Natural killer cell treated with Interleukin-12 subunit alpha and Interleukin-12 subunit beta and Interleukin-15 and Interleukin-18, amount 100 ng/mL, for 72 hours (primary cell): ENCODE data around the gene FNBP1L. TPM values are rescaled to one million over a fixed set of nuclear protein-coding genes. Genes with fewer than 3 reads are reported as not detected.

Experiments used
- ATAC-seq, 2 donors: fragments of 150-1000 bp; cut with Tn5 transposase in 1 of 2; sonication (Bioruptor Pico), chemical (Tn5 transposase) in 1 of 2; 2 replicates each; pipeline ENCODE4 v1.10.0; 2021
- DNase-seq: peaks from one replicate; pipeline ENCODE4 v3.0.0; 2022; ENCODE audit warnings: low spot score
- H3K27ac Mint-ChIP-seq, 2 donors: 1 replicate in 1 of 2; 2 replicates in 1 of 2; pipeline ENCODE4 v1.8.0; 2022; ENCODE audit warnings: mixed read lengths in 2 of 2, mild to moderate bottlenecking in 1 of 2, moderate library complexity in 1 of 2
- H3K27me3 Mint-ChIP-seq, 2 donors: 1 replicate in 1 of 2; 2 replicates in 1 of 2; pipeline ENCODE4 v1.8.0; 2022; ENCODE audit warnings: mixed read lengths in 2 of 2
- H3K36me3 Mint-ChIP-seq: one replicate; pipeline ENCODE4 v1.8.0; 2022; ENCODE audit warnings: mixed read lengths
- H3K4me1 Mint-ChIP-seq, 2 donors: 1 replicate in 1 of 2; 2 replicates in 1 of 2; pipeline ENCODE4 v1.8.0; 2022; ENCODE audit warnings: low read depth in 2 of 2, mixed read lengths in 2 of 2, mild to moderate bottlenecking in 1 of 2
- H3K4me3 Mint-ChIP-seq: one replicate; pipeline ENCODE4 v1.8.0; 2022; ENCODE audit warnings: mixed read lengths
- H3K9me3 Mint-ChIP-seq: 2 replicates; pipeline ENCODE4 v1.8.0; 2022; ENCODE audit warnings: mixed read lengths
- total RNA-seq, 2 donors: library from RNA; stranded (reverse); gene quantifications; one replicate each; pipeline ENCODE4 v1.2.3, GENCODE V29; 2022

The FNBP1L gene
- total RNA-seq, 2 donors from 2014 or later, result 0.24 to 0.31 TPM

DNA sequence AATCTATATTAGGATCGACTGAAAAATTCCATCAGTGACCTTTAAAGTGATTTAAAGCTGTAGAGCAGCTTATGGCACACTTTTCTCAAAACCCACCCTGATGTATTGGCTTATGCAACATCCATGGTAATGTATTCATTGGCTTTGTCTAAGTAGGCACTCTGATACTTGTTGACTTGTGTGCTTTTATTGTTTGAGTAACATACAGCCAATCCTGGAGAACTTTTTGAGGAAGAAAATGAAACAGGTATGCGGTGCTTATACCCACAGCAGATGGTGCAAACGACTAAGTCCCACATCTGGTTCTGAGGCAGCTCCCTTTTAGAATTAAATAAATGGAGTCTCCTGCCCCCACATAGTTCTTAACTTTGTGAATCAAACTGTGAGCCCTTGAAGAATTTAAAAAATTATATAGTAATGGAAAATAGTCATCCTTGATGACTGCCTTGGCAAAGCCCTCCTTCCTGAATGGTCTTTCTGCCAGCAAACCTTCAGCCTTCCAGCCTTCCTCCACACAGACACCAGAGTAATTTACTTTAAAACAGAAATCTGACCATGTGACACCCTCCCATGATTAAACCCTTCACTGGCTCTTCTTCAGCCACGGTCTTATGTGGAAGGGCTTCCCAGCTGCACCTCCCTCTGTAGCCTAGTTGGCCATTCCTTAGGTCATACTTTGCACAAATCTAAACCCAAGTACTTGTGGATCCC is 117.7 kb downstream of the FNBP1L start:
- H3K27me3 Mint-ChIP-seq, result no peaks in the 10 kb centered on the region
- no peak for DNase-seq
- no peaks in the 10 kb centered on the region for H3K9me3 Mint-ChIP-seq
- H3K4me1 Mint-ChIP-seq, result no peaks in the 10 kb centered on the region
- no peaks in the 10 kb centered on the region for H3K36me3 Mint-ChIP-seq
- H3K27ac Mint-ChIP-seq, result no peak overlapping the region
- no peak for ATAC-seq
- no peak overlapping the region for H3K4me3 Mint-ChIP-seq

DNA sequence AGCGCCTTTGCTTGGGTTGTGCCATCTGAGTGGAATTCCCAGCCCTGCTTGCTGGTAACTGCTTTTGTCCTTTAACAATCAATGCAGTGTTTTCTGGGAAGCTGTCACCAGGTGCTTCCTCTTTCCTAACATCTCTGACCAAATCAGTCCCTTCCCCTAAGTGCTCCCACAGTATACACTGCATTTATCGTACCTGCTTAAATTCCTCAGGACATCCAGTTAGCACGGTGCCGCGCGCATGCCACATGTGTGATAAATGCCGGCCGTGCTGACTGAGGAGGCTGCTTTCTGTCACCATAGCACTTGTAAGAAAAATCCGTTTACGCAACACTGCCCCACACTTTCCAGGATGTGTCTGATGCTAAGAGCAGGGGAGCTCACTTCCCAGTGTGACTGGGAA is 118.3 kb downstream of the FNBP1L start:
- no peak overlapping the region for H3K27ac Mint-ChIP-seq
- H3K4me1 Mint-ChIP-seq, result no peaks in the 10 kb centered on the region
- H3K27me3 Mint-ChIP-seq, result no peaks in the 10 kb centered on the region
- no peaks in the 10 kb centered on the region for H3K36me3 Mint-ChIP-seq
- no peak overlapping the region for H3K4me3 Mint-ChIP-seq
- ATAC-seq, result no peak
- no peak for DNase-seq
- H3K9me3 Mint-ChIP-seq, result no peaks in the 10 kb centered on the region

DNA sequence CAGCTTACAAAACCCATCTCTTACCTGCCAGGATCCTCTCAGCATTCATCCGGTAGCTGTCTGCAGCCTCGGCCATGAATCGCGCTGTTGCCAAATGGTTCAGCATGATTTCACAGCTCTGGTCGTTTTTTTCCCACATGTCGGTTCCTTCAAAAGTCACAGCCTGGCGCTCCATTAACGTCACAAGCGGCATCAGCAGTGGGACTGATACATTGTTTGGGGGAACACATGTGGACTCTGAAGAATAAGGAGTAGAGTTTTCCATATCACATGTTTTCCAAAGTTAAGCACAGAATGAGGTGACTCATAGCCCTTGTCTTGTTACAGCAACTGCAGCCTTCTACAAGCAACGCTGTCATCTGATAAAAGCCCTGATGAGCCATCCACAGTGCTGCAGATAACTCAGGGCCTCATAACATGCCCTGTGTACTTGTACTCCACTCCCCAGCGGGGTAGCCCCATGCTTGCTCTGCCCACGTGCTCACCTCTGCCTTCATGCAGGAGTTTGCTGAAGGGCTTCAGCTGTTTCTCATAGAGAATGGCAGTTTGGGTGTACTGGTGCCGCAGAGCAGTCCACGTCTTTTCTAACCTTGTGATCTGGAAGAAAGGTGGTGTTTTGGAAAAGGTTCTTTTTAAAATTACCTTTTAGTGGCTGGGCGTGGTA is 119.5 kb downstream of the FNBP1L start:
- H3K27me3 Mint-ChIP-seq, result no peaks in the 10 kb centered on the region
- H3K27ac Mint-ChIP-seq, result no peak overlapping the region
- no peaks in the 10 kb centered on the region for H3K4me1 Mint-ChIP-seq
- no peaks in the 10 kb centered on the region for H3K36me3 Mint-ChIP-seq
- no peak overlapping the region for H3K4me3 Mint-ChIP-seq
- no peaks in the 10 kb centered on the region for H3K9me3 Mint-ChIP-seq
- ATAC-seq, result peak in 1 of 2 donors; percentile 68
- DNase-seq, result no peak

DNA sequence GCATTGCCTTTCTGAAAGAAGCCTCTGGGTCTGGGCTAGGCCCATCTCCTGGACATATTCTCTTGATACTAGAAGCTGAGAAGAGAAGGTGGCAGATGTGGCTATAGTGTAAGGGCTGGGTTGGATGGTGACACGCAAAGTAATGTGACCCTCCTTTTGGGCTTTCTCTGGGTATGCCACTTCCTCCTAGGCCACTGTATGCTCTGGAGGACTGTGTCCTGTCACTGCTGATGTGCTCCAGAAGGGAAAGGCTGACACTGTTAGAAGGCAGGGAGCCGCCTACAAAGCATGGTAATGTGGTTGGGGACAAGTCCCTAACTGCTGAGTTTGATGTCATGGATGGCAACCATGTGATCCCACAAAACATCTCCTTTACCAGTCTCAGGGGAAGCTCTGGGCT is 121.6 kb downstream of the FNBP1L start:
- ATAC-seq (no peak), DNase-seq (no peak)
- Mint-ChIP-seq H3K27me3 (no peaks in the 10 kb centered on the region), H3K9me3 (no peaks in the 10 kb centered on the region), H3K4me3 (no peak overlapping the region), H3K36me3 (no peaks in the 10 kb centered on the region), H3K4me1 (no peaks in the 10 kb centered on the region), H3K27ac (no peak overlapping the region)

DNA sequence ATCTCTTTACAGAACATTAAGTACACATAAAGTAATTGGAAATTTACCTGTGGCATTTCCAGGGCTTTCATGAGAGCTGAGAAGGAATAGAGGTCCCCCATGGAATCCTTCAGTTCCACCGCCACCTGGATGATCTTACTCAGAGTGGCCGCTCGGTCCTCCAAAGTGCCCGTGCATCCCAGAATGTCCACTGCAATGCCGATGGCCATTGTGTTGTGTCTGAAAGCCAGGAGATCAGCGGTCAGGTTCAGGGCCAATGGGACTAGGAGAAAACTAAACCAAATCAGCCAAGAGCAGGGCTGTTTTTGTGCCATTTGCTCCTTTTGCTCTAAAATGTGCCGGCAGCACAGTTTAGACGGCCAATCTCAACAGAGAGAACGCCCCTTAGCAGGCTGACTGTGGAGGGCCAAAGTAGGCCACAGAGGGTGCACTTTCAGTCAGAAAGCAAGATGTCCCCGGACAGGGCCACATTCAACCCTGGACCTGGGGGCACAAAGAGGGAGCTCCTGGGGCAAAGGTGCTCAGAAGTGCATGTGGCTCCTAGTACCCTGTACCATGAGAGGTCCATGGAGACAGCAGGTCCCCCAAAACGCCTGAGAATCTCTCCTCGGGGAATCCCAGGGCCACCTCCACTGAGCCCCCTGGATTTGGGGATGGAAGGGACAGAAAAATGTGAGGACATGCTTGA is 123.8 kb downstream of the FNBP1L start:
- Mint-ChIP-seq H3K4me1 (no peaks in the 10 kb centered on the region), H3K27ac (no peak overlapping the region), H3K9me3 (no peaks in the 10 kb centered on the region), H3K36me3 (no peaks in the 10 kb centered on the region), H3K4me3 (no peak overlapping the region), H3K27me3 (no peaks in the 10 kb centered on the region)
- DNase-seq, result no peak
- ATAC-seq, result no peak

DNA sequence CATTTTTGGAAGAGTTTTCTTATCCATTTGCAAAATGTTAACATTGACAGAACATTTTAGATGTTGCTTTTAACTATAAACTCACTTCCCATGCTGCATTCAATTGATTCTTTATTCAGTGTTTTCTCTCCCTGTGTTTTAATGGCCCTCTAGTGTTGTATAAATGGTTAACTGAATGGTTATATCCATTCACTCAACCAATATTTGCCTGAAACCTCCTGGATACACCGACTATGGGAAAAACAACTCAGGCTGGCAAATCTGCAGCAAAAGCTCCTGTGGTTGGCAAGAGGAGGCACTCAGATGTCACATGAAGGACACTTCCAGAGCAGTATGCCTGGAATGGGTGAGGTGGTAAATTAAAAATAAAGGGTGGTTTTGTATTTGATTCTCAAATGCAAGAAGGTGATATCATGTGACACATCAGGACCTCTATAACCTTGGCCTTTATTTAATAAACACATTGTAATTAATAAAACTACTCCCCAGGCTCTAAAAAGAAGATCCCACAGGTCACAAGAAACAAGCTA is 126.1 kb downstream of the FNBP1L start:
- Mint-ChIP-seq H3K4me1 (no peaks in the 10 kb centered on the region), H3K27me3 (no peaks in the 10 kb centered on the region), H3K9me3 (no peaks in the 10 kb centered on the region), H3K27ac (peak overlapping the region in 1 of 2 donors; percentile 54), H3K4me3 (no peak overlapping the region), H3K36me3 (no peaks in the 10 kb centered on the region)
- ATAC-seq (no peak), DNase-seq (no peak)

DNA sequence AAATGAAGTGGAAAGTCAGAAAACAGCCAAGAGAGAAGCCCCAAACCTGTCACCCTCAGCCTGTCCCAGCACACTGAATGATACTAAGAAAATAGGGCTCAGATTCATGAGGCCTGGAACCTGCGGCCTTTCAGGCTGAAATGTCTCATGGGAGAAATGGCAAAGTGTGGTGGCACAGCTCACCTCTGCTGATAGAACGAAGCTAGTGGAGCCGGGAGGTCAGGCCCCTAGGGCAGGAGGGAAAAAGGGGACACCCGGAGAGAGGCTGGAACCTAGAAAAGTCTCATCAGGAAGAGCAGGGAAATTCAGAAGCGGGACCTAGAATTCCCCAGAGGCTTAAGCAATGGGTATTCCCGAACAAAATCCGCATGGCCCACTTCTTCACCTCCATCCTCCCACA is 126.6 kb downstream of the FNBP1L start:
- Mint-ChIP-seq H3K27ac (peak overlapping the region in 1 of 2 donors; percentile 54), H3K4me3 (no peak overlapping the region), H3K4me1 (no peaks in the 10 kb centered on the region), H3K36me3 (no peaks in the 10 kb centered on the region), H3K27me3 (no peaks in the 10 kb centered on the region), H3K9me3 (no peaks in the 10 kb centered on the region)
- ATAC-seq (no peak), DNase-seq (no peak)

DNA sequence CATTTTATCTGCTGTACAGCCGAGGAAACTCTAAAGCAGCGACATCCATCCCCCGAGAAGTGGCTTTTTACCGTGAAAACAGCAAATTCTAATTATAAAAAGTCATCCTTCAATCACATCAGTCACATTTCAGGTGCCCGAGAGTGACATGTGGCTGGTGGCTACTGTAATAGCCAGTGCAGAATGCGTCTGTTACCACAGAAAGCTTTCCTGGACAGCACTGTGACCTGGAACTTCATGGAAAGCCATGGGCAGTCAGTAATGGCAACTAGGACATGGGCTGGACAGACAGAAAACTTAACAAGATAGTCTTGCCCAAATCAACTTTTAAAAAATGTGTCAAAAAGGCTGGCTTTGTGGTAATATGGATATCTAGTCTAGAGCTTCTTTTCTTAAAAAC is 127.1 kb downstream of the FNBP1L start:
- H3K4me3 Mint-ChIP-seq, result no peak overlapping the region
- peak overlapping the region in 1 of 2 donors; percentile 51 for H3K27ac Mint-ChIP-seq
- no peaks in the 10 kb centered on the region for H3K4me1 Mint-ChIP-seq
- no peaks in the 10 kb centered on the region for H3K27me3 Mint-ChIP-seq
- no peak for ATAC-seq
- DNase-seq, result no peak
- H3K9me3 Mint-ChIP-seq, result no peaks in the 10 kb centered on the region
- no peaks in the 10 kb centered on the region for H3K36me3 Mint-ChIP-seq

DNA sequence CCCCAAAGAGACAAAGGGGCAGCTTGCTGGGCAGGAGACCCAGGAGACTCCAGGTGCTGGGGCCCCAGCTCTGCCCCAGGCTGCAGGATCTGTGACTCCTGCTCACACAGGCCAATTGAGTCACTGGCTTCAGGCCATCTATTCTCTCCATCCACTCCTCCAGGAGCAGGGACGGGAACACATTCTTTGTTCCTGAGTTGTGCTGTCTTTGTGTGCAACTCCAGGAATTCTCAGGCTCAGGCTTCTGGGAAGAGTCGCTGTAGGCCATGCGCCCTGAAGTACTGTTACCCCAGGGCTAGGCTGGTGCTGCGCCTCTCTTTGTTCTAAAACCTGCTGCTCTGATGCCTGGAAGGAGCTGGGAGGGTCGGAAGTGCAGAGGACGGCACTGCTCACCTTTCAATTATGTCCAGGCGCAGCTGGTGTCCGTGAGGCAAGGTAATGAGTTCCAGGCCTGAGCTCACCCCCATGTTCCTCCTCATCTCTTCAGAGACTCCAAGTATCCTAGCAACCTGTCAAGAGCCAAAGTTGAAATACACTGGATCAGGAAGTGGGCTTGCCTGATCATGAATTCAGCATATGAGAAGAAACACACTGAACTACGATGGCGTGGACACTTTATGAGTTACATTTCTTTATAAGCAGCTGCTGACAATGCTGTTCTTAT is 127.8 kb downstream of the FNBP1L start:
- no peak for ATAC-seq
- Mint-ChIP-seq H3K9me3 (no peaks in the 10 kb centered on the region), H3K4me1 (no peaks in the 10 kb centered on the region), H3K36me3 (no peaks in the 10 kb centered on the region), H3K27ac (peak overlapping the region in 1 of 2 donors; percentile 51), H3K4me3 (no peak overlapping the region), H3K27me3 (no peaks in the 10 kb centered on the region)
- DNase-seq, result no peak

DNA sequence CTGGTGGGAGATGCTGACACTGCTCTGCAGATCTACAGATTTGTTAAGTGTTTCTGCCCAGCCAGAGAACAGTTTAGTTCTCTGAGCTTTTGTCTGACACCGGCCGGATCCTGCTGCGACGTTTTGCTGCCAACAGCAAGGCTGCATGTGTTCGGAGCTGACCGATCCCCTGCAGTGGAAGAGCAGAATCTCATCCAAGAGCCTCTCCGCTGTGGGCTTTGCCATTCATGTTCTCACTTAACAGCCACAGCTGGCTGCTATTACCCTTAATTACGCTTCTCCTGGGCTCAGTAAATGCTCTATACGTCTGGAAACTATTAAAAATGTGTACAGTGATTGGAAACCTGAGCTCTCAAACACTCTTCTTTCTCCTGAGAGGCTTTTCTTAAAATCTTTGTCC is 128.4 kb downstream of the FNBP1L start:
- no peak for ATAC-seq
- Mint-ChIP-seq H3K4me1 (no peaks in the 10 kb centered on the region), H3K4me3 (no peak overlapping the region), H3K36me3 (no peaks in the 10 kb centered on the region), H3K27ac (no peak overlapping the region), H3K27me3 (no peaks in the 10 kb centered on the region), H3K9me3 (no peaks in the 10 kb centered on the region)
- DNase-seq, result no peak

DNA sequence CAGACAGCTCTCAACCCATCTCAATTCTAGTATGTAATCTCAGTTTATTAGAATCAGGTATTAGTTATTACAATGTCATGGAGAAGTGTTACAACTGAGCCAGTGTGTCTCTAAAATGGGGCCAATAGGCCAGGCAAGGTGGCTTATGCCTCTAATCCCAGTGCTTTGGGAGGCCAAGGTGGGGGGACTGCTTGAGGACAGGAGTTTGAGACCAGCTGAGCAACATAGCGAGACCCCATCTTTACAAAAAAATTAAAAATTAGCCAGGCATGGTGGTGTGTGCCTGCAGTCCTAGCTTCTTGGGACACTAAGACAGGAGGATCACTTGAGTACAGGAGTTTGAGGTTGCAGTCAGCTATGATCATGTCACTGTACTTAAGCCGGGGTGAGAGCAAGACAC is 128.8 kb downstream of the FNBP1L start:
- no peaks in the 10 kb centered on the region for H3K4me1 Mint-ChIP-seq
- no peak overlapping the region for H3K27ac Mint-ChIP-seq
- no peaks in the 10 kb centered on the region for H3K9me3 Mint-ChIP-seq
- H3K36me3 Mint-ChIP-seq, result no peaks in the 10 kb centered on the region
- H3K27me3 Mint-ChIP-seq, result no peaks in the 10 kb centered on the region
- DNase-seq (no peak), ATAC-seq (no peak)
- H3K4me3 Mint-ChIP-seq, result no peak overlapping the region

DNA sequence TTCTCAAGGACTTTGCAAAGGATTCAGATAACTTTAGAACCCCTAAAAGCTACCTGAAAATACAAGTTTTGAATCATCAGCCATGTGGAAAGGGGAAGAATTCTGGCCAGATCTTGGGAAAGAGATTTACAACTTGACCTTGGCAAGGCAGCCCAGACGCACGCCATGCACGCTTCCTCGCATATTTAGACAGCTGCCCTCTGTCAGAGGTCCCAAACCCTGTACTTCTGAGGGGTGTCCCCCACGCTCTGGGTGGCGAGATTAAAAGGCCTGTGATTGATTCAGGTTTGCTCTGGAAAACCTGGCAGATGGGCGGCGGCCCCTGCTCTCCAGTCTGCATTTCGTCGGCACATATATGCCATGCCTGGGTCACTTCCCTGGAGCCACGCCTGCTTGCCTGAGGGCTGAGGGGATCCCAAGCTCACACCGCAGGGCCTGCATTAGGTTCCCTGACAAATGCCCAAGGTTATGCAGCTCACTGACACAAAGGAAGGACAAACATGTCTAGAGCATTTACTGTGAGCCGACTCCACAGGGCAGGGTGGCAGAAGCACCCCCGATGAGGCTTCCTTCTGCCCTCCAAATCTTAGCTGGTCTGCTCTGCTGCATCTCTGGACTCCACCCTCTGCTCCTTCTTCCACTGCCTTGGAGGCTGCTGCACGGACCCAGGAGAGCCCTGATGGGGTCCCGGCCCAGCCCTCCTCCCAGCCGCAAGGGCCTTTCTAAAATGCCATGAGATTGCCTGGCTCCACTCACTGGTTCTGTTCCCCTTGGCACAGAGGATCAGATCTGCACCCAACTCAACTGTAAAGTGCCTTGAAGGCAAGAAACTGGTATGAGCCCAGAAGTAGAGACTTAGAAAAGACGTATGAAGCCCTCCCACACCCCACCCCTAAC is 129.9 kb downstream of the FNBP1L start:
- Mint-ChIP-seq H3K36me3 (no peaks in the 10 kb centered on the region), H3K27ac (no peak overlapping the region), H3K4me1 (no peaks in the 10 kb centered on the region), H3K27me3 (no peaks in the 10 kb centered on the region), H3K9me3 (no peaks in the 10 kb centered on the region), H3K4me3 (no peak overlapping the region)
- DNase-seq, result no peak
- ATAC-seq, result no peak

DNA sequence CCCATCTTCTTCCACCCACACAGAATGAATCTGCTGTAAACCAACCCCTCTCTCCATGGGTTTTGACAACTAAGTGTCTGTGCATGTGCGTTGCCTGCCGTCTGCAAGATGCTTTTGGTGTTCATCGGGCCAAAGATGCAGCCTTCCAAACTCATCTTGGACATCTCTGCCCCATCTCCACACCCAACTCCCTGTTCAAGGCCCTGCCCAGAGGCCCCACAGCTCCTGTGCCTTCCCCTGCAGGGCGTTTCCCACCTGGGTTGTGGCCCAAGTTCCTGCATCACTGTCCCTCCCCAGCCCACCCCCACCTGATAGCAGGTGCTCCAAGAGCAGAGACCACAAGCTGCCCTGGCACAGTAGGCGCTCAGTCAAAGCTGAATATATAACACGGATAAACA is 130.5 kb downstream of the FNBP1L start:
- no peak for ATAC-seq
- no peak overlapping the region for H3K4me3 Mint-ChIP-seq
- no peaks in the 10 kb centered on the region for H3K4me1 Mint-ChIP-seq
- no peaks in the 10 kb centered on the region for H3K36me3 Mint-ChIP-seq
- no peak for DNase-seq
- no peaks in the 10 kb centered on the region for H3K27me3 Mint-ChIP-seq
- no peaks in the 10 kb centered on the region for H3K9me3 Mint-ChIP-seq
- no peak overlapping the region for H3K27ac Mint-ChIP-seq
